Epithelial cell of esophagus (primary cell): ENCODE measurements around the gene HTR1D.

Source experiments
- DNase-seq: peaks from one replicate; pipeline ENCODE4 v3.0.0; 2010; ENCODE audit warnings: low read depth
- H3K4me3 ChIP-seq: 2 replicates; pipeline ENCODE4 v1.5.1; 2011; ENCODE audit warnings: mild to moderate bottlenecking, low read length, control low read depth
- TF ChIP-seq, protein P1 (sequence below): IDR thresholded peaks from 2 replicates; pipeline ENCODE4 v1.5.1; 2011; ENCODE audit warnings: low read depth, mild to moderate bottlenecking, low read length, control low read depth, inconsistent platforms; ENCODE audit not compliant: insufficient read depth; ENCODE audit errors: missing control alignments

Gene HTR1D

DNA sequence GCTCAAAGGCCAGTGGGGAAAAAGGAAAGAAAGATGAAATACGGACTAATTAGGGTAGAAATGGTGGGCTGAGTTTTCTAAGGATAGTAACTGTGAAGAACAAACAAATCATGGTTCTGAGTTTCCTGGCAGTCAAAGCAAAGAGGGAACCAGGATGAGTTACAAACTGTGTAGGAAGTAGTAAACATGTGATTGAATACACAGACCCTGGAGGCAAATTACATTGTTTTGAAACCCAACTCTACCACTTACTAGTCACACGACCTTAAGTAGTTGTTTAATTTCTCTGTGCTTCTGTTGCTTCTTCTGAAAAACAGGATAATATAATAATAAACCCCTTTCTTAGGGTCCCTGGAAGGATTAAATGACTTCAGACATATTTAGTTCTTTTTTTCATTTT lies 37.4 kb downstream of the HTR1D start:
- TF ChIP-seq, protein P1, sequence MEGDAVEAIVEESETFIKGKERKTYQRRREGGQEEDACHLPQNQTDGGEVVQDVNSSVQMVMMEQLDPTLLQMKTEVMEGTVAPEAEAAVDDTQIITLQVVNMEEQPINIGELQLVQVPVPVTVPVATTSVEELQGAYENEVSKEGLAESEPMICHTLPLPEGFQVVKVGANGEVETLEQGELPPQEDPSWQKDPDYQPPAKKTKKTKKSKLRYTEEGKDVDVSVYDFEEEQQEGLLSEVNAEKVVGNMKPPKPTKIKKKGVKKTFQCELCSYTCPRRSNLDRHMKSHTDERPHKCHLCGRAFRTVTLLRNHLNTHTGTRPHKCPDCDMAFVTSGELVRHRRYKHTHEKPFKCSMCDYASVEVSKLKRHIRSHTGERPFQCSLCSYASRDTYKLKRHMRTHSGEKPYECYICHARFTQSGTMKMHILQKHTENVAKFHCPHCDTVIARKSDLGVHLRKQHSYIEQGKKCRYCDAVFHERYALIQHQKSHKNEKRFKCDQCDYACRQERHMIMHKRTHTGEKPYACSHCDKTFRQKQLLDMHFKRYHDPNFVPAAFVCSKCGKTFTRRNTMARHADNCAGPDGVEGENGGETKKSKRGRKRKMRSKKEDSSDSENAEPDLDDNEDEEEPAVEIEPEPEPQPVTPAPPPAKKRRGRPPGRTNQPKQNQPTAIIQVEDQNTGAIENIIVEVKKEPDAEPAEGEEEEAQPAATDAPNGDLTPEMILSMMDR, result no peak
- no peak overlapping the region for H3K4me3 ChIP-seq
- no peak for DNase-seq

DNA sequence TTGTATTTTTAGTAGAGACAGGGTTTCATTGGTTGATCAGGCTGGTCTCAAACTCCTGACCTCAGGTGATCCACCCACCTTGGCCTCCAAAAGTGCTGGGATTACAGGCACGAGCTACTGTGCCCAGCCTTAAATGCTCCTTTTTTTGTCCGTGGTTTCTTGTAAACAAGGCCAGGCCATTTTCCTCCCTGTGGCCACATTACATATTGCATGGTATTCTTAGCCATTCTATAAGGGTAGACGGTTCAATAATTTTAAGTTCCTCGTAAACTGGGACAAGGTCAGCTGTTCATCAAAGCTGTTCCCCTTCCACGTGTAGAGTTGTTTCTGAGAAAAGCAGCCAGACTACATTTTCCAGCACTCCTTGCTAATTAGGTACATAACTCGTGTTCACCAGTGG lies 38.4 kb downstream of the HTR1D start:
- no peak overlapping the region for H3K4me3 ChIP-seq
- peak; percentile 45 for DNase-seq
- TF ChIP-seq, protein P1, result peak; percentile 35

DNA sequence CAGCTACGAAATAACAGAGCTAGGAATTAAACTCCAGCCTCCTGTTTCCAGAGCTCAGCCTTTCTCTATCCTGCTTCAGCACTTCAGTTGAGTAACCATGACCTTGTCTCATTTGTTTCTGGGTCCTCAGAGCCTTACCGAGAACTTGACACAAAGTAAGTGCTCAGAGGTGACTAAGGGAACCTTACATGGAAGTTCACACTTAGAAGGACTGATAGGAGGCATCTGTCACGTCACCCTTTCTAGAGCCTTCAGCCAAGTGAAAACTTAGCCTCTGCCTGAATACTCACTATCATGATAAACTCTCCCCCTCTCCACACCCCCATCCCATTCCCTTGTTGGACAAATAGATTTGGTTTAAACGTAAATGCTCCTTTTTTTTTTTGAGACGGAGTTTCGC lies 38.9 kb downstream of the HTR1D start:
- no peak for DNase-seq
- TF ChIP-seq, protein P1, result no peak
- no peak overlapping the region for H3K4me3 ChIP-seq

DNA sequence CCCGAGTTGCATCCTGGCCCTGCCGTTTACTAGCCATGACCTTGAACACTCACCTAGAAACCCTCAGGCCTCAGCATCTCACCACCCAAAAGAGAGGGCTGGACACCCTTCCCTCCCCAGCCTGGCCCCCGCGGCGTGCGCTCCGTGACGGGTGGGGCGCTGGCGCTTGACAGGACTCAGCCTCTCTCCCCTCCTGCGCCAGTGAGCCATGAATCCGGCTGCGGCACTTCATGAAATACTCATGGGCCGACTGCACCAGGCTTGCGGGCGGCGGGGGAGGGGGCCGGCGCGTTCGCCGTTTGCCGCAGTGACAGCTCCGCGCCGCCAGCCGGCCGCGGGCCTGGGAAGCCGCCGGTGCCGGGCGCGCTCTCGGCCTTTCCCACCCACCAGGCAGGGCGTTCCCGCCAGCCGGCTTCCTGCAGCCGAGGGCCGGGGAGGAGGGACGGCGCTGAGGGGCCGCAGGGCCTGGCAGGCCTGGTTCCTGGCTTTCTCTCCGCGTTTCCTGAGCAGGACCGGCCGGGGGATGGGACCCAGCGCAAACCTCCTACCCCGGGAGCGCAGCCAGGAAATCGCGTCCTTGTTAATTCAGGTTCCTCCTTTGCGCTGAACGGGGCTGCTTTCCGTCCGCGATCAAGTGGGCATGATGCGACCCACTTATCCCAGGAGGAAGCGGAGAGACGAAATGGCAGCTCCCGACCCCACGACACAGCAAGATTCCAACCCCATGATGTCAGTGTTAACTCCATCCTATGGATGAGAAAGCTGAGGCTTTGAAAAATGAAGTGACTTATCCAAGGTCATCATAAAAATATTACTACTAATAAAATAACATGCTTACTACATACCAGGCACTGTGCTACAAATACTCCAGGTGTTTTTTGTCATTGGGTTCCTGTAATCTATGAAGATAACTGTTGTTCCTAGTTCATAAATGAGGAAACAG lies 39.6 kb downstream of the HTR1D start:
- DNase-seq, result peak; percentile 80
- TF ChIP-seq, protein P1, result no peak
- peak overlapping the region; percentile 53 for H3K4me3 ChIP-seq

DNA sequence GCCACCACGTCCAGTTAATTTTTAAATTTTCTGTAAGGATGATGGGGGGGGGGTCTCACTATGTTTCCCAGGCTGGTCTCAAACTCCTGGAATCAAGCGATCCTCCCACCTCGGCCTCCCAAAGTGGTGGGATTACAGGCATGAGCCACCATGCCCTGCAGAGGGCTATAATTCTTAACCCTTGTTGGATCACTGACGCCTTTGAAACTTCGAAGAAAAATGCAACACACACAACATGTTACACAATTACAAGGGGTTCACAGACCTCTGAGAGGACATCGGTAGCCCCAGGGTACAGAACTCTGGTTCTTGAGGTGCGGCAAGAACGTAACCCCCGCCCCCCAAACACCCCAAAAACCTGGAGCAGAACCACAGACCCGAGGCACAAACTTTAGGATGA lies 40.3 kb downstream of the HTR1D start:
- no peak for DNase-seq

DNA sequence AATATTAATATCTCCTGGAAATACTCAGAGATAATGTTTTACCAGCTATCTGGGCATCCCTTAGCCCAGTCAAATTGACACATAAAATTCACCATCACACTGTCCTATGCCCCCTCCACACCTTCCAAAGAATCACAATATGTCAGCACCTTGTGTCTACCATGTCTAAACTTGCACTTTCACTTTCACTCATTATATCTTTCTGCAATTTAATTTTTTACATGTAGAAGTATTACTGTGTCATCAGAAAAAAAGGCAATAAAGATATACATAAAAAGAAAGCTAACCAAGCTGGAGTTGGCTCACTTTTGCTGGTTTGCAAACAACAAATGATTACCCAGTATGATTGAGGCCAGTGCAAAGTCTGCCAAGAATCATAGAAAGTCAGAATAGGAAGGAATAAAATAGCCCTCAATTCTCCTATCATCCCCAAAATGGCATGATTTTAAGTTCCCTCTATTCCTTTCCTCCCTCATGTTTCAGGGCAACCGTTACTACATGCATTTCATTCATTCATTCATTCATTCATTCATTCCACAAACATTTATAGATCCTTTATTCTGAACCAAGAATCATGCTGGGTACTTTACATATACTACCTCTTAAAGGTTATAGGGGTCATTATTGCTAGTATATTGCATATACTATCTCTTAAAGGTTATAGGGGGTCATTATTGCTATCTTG lies 42.7 kb downstream of the HTR1D start:
- H3K4me3 ChIP-seq, result no peak overlapping the region
- TF ChIP-seq, protein P1, result no peak
- DNase-seq, result no peak

More for the DNA sequence above, 40.3 kb downstream of the HTR1D start:
- peak overlapping the region; percentile 53 for H3K4me3 ChIP-seq
- TF ChIP-seq, protein P1, result no peak
